Fibroblast of lung (primary cell): ENCODE data around the gene PCLO. TPM values are rescaled to one million over a fixed set of nuclear protein-coding genes. Genes with fewer than 3 reads are reported as not detected.

Source experiments
- DNase-seq, 2 donors: peaks; one replicate each; pipeline versions ENCODE4 v3.0.0 to v3.0.0-alpha.2; 2010; ENCODE audit warnings: low read depth in 2 of 2
- H2AFZ ChIP-seq: 2 replicates; pipeline ENCODE4 v1.5.1; 2012; ENCODE audit warnings: low read length, control low read depth, inconsistent platforms
- H3K27ac ChIP-seq: 2 replicates; pipeline ENCODE4 v1.5.1; 2011; ENCODE audit warnings: low read length, control low read depth; ENCODE audit not compliant: insufficient read depth
- H3K27me3 ChIP-seq: 2 replicates; pipeline ENCODE4 v1.5.1; 2011; ENCODE audit warnings: mild to moderate bottlenecking, low read length; ENCODE audit not compliant: control insufficient read depth, insufficient read depth
- H3K36me3 ChIP-seq: 2 replicates; pipeline ENCODE4 v1.5.1; 2011; ENCODE audit warnings: low read length; ENCODE audit not compliant: control insufficient read depth, insufficient read depth
- H3K4me1 ChIP-seq: 2 replicates; pipeline ENCODE4 v1.5.1; 2011; ENCODE audit warnings: low read length; ENCODE audit not compliant: control insufficient read depth, insufficient read depth; ENCODE audit errors: extremely low read depth
- H3K4me2 ChIP-seq: 2 replicates; pipeline ENCODE4 v1.5.1; 2011; ENCODE audit warnings: low read length, control low read depth; ENCODE audit not compliant: insufficient read depth; ENCODE audit errors: extremely low read depth
- H3K4me3 ChIP-seq, 4 experiments: fragments of 200-600 bp in 1 of 4; sonication (generic) in 1 of 4; replicated peaks in 1 of 4; 2 replicates each; pipeline ENCODE4 v1.5.1; 2011 to 2016; ENCODE audit warnings: low read length in 4 of 4, low read depth in 3 of 4, mild to moderate bottlenecking in 3 of 4, control low read depth in 2 of 4, inconsistent platforms in 1 of 4, mixed read lengths in 1 of 4; ENCODE audit not compliant: insufficient read depth in 1 of 4; ENCODE audit errors: control extremely low read depth in 1 of 4
- H3K79me2 ChIP-seq: 2 replicates; pipeline ENCODE4 v1.5.1; 2012; ENCODE audit warnings: mild to moderate bottlenecking, low read length, inconsistent platforms; ENCODE audit not compliant: control insufficient read depth, insufficient read depth
- H3K9ac ChIP-seq: 2 replicates; pipeline ENCODE4 v1.5.1; 2011; ENCODE audit warnings: mild to moderate bottlenecking, low read length, control low read depth; ENCODE audit not compliant: insufficient read depth
- H3K9me3 ChIP-seq: 2 replicates; pipeline ENCODE4 v1.5.1; 2012; ENCODE audit warnings: low read depth, low read length; ENCODE audit not compliant: control insufficient read depth, insufficient read depth
- H4K20me1 ChIP-seq: 2 replicates; pipeline ENCODE4 v1.5.1; 2011; ENCODE audit warnings: low read length; ENCODE audit not compliant: control insufficient read depth, insufficient read depth; ENCODE audit errors: extremely low read depth
- CTCF ChIP-seq, 2 donors: IDR thresholded peaks in 1 of 2; conservative IDR thresholded peaks in 1 of 2; 1 replicate in 1 of 2; 2 replicates in 1 of 2; pipeline ENCODE4 v1.5.1; 2011 to 2012; ENCODE audit warnings: low read length in 2 of 2, control low read depth in 1 of 2, inconsistent platforms in 1 of 2, low read depth in 1 of 2, mild to moderate bottlenecking in 1 of 2
- EZH2 ChIP-seq: IDR thresholded peaks from 2 replicates; pipeline ENCODE4 v1.5.1; 2012; ENCODE audit warnings: low read length, control low read depth, mild to moderate bottlenecking; ENCODE audit errors: missing control alignments
- polyA plus RNA-seq, 2 donors: library from polyadenylated mRNA; depleted of rRNA in 1 of 2; stranded (reverse) in 1 of 2; unstranded in 1 of 2; fragments of >200 nt; gene quantifications; 2 replicates each; pipeline ENCODE4 v1.2.1, GENCODE V29; 2011 to 2012; ENCODE audit warnings: missing spikeins in 1 of 2
- total RNA-seq: library from RNA; depleted of rRNA; stranded (reverse); fragments of >200 nt; gene quantifications from 2 replicates; pipeline ENCODE4 v1.2.1, GENCODE V29; 2014

Gene PCLO
- total and polyA plus RNA-seq, 2 donors (not counting 1 experiment from before 2014, with no cell fraction given) = 0.03 to 0.17 TPM

DNA sequence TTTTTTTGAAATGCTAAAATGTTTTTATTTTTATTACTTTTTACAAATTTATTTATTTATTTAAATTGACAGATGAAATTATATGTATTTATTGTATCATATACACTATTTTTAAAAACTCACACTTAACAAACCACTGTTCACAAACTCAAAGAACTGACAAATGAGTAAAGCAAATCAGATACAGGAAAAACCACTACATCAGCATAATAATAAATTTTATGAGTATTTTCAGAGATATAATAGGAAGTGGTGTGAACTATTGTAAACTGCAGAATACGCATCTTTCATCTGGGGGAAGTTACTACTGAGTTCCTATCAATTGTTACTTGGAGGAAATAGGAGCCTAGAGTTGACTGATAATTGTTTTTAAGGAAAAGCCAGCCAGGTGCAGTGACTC, 150.7 kb downstream of the PCLO start:
- Histone ChIP-seq H3K79me2 (no peaks in the 10 kb centered on the region), H3K27ac (no peak overlapping the region), H3K9me3 (no peaks in the 10 kb centered on the region), H3K4me1 (no peaks in the 10 kb centered on the region), H3K36me3 (no peaks in the 10 kb centered on the region), H3K9ac (no peak overlapping the region), H3K4me2 (no peak overlapping the region), H3K27me3 (no peaks in the 10 kb centered on the region), H4K20me1 (no peaks in the 10 kb centered on the region), H3K4me3 (no peak overlapping the region), H2AFZ (no peak overlapping the region)
- DNase-seq = no peak
- no peak for TF ChIP-seq CTCF (conservative IDR thresholded peaks at IDR 0.05 in 1 of 2, IDR thresholded peaks at IDR 0.05 in 1 of 2; ENCODE audit: low read depth in 1 of 2, low read length in 2 of 2)
- no peak for TF ChIP-seq EZH2

- H3K4me3 ChIP-seq = no peak overlapping the region
- DNase-seq = peak; percentile 13 to 18
- H2AFZ ChIP-seq = no peak overlapping the region
- no peaks in the 10 kb centered on the region for H3K36me3 ChIP-seq
- no peaks in the 10 kb centered on the region for H4K20me1 ChIP-seq
- no peaks in the 10 kb centered on the region for H3K4me1 ChIP-seq
- H3K9me3 ChIP-seq = no peaks in the 10 kb centered on the region
- H3K9ac ChIP-seq = no peak overlapping the region
- TF ChIP-seq CTCF (conservative IDR thresholded peaks at IDR 0.05 in 1 of 2, IDR thresholded peaks at IDR 0.05 in 1 of 2; ENCODE audit: low read depth in 1 of 2, low read length in 2 of 2) = peak in 1 of 2 donors; percentile 31
- TF ChIP-seq EZH2 = no peak
- no peak overlapping the region for H3K4me2 ChIP-seq
- H3K27ac ChIP-seq = no peak overlapping the region
- H3K27me3 ChIP-seq = no peaks in the 10 kb centered on the region
- no peaks in the 10 kb centered on the region for H3K79me2 ChIP-seq
Observed at GRCh38 chr7:83005410-83005809, 157.3 kb downstream of the PCLO start.

DNA sequence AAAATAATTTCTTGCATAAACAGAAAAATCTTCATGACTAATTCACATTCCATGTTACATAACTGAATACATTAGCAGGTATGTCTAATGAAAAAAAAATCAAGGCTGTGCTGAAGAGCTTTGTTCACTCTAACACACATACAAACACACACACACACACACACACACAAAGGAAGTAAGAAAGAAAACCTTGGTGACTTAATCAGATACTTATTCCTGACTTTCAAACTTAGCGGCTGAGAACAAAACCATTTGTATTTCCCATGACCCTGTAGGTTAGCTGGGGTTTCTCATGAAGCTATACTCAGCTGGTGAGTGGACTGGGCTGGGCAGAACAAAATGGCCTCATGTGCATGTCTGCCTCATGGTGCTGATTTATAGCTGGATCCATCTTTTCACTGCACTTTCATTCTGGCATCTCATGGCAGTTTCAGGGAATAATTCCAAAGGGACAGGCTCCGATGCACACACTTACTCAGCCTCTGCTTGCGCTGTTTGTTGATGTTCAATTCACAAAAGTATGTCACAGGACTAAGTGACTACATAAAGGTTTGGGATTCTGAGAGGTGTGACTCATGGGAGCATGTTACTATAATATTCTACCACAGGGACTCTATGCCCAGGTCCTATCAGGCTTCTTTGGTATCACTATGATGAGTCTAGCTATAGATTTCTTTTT, 161.2 kb downstream of the PCLO start:
- no peak for TF ChIP-seq CTCF (conservative IDR thresholded peaks at IDR 0.05 in 1 of 2, IDR thresholded peaks at IDR 0.05 in 1 of 2; ENCODE audit: low read depth in 1 of 2, low read length in 2 of 2)
- H2AFZ ChIP-seq = no peak overlapping the region

More for the DNA sequence above, 161.2 kb downstream of the PCLO start:
- no peaks in the 10 kb centered on the region for H3K36me3 ChIP-seq
- no peaks in the 10 kb centered on the region for H3K79me2 ChIP-seq
- H4K20me1 ChIP-seq = no peaks in the 10 kb centered on the region
- H3K27ac ChIP-seq = no peak overlapping the region
- no peak overlapping the region for H3K4me3 ChIP-seq
- H3K4me1 ChIP-seq = no peaks in the 10 kb centered on the region
- H3K9ac ChIP-seq = no peak overlapping the region
- H3K4me2 ChIP-seq = no peak overlapping the region
- DNase-seq = peak; percentile 1 to 64
- no peaks in the 10 kb centered on the region for H3K27me3 ChIP-seq
- no peaks in the 10 kb centered on the region for H3K9me3 ChIP-seq
